HG02981 (cell line): ENCODE results near the gene GMIP.

Experiments used
- ATAC-seq: cut with Tn5 transposase; IDR thresholded peaks from one replicate; pipeline ENCODE4 v1.9.1; 2021; ENCODE audit warnings: mild to moderate bottlenecking, moderate library complexity; ENCODE audit not compliant: unreplicated experiment

GMIP gene

GRCh38 chr19:19661141-19661674 lies 17.8 kb upstream of the GMIP start:
- ATAC-seq = no peak

DNA sequence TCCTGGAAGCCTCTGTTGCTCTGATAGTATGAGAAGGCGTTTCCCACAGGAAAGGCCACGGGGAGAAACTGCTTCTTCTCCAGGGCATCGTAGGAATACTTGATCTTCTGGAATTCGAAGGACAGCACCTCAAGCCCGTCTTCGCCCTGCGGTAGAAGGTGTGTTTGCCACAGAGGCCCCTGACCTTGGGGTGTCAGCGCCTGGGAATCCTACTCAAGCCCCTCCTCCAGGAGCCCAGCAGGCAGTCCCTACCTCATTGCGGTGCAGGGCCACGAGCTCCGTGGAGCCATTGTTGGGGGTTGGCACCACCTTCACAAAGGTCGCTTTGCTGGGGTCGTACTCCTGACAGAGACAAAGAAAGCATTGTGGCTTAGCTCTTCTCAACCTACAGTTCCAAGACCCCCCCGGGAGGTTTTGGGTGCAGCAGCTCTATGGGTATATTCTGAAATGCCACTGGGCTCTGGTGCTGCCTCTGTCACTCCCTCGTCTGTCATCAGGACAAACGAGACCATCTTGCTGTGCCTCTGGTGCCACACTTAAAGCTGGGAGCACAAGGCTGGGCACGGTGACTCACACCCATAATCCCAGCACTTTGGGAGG lies 16.3 kb upstream of the GMIP start:
- ATAC-seq = no peak

- no peak for ATAC-seq
Measured at GRCh38 chr19:19657397-19657783, 13.9 kb upstream of the GMIP start.

DNA sequence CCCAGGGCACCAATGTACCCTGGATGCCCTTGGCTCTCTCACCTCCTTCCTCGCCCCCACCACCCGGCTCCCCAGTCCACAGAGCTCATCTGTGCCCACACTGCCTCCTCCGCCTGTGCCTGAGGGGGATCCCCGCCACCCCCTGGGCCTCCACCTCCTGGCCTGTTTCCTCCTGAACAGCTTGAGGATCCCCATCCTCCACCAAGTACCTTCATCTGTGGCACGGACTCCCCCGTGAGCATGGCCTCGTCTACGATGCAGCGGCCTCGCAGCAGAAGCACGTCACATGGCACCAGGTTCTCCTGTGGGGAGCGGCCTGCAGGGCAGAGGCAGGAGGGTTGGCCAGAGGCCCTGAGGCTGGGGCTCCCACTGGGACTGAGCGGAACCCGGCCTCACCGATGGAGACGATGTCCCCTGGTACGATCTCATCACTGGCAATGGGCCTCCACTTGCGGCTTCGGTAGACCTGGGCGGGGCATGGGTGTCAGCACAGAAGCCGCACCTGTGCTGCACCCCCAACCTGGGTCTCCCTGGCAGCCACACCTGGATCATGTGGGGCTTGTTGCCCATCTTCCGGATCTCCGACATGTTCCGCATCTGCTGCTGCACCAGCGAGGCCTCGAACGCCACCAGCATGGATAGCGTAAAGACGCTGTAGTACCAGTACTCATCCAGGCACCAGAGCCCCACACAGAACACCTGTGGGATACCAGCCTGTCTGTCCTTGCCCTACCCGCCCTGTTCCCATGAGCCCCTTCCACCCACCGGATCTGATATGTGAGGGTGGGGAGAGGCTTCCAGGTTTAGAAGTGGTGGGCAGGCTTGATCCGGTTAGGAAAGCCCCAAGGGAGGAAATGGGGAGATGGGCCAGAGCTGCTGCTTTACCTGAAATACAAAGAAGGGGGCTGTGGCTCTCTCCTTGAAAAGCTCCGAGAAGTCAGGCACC lies 13.3 kb upstream of the GMIP start:
- no peak for ATAC-seq

DNA sequence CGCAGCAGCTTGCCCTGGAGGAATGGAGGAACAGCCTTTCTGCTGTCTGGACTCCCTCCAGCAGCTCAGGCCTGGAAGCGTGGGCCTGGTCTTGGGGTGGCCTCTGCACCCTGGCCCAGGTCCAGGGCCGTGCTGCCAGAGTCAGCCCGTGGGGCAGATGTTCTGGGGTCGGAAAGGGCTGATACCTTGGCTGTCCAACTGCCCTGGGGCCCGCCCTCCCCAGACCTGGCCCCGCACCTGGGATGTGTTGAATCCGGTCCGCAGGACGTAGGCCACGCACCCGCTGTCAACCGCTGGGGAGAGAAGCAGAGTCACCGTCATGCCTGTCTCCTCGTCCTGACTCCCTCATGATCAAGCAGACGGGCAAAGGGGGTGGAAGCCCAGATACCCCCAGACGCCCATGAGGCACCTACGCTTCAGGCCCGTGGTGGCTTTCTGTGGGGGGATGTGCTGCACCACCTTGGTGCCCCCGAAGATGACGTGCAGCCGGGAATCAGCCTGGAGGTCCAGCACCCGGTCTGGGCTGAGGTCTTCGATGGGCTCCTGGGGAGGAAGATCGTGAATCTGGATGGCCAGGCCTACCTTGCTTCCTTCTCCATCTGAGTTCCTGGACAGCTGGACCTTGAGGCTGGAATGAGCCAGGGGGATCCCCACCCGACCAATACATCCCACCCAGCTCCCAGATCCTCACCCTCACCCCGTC lies 12.3 kb upstream of the GMIP start:
- ATAC-seq = no peak

DNA sequence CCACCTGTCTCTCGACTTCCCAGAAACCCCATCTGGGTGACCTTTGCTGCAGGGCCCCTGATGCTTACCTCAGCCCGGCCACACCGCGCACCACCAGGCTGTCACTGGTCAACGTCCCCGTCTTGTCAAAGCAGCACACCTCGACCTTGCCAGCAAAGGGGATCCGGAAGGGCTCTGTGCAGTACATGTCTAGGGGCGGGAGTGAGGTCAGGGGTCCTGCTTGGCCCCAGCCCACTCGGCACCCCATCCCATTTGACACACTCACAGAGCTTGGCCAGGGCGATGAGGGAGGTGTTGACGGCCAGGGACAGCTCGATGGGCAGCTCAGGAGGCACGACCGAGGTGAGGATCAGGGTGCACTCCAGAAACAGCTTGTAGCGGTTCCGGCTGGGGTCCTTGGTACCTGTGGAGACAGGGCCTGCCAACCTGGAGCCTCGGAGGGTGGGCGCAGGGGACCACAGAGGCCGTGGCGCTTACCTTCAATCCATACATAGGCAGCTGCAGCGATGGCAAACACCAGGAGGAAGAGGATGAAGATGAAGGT lies 11.7 kb upstream of the GMIP start:
- ATAC-seq = no peak

- no peak for ATAC-seq
Measured at GRCh38 chr19:19654441-19654840, 11.0 kb upstream of the GMIP start.

- ATAC-seq = no peak
Measured at GRCh38 chr19:19653597-19654147, 10.2 kb upstream of the GMIP start.

GRCh38 chr19:19652482-19653295 lies 9.2 kb upstream of the GMIP start:
- ATAC-seq = no peak

DNA sequence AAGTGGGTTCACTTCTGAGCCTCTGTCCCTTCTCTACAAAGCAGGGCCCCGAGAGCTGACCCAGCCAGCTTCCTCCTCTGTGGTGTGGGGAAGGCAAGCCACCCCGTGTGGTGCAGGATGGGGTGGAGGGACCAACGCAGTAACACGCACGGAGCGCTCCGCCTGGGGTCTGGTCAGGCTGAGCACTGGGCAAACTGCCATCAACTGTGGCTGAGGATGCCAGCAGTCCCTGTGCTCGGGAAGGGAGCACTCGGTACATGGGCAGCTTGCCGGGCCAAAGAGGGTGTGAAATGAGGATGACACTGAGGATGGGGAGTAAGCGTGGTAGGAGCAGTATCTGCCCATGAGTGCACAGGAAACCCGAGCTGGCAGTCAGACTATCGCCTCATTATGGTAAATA lies 7.6 kb upstream of the GMIP start:
- no peak for ATAC-seq

DNA sequence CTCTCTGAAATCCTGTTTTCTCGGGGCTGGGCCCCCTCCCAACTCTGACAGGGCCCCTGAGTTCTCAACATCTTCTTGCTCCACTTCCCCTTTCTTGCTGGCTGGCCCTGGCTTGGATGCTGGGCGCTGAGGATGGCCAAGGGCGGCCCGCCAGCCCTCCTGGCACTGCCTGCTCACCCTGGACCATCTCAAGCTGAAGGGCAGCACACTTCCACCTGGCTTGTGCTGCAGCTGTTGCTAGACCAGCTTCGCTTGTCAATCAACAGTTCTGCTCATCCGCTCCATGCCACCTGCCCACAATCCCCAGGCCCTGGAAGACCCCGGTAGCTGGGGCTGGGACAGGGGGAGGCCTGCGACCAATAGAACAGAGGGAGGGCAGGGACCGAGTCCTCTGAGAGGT lies 6.9 kb upstream of the GMIP start:
- ATAC-seq = no peak

DNA sequence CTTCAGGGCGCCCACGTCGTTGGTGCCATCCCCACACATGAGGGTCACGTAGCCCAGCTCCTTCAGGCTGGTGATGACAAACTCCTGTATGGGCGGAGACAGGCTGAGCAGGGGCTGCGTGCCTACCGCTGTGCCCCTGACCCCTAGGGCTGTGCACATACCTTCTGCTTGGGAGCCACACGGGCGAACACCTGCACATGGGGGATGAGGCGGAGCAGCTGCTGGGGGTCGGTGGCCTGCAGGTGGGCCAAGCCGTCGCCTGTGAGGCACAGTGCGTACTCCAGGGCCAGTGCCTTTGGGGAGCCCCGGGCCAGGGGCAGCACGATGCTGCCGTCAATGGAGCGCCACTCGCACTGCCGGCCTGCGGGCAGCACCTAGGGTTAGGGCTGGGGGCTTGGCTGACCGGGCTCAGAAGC lies 6.1 kb upstream of the GMIP start:
- ATAC-seq = no peak

DNA sequence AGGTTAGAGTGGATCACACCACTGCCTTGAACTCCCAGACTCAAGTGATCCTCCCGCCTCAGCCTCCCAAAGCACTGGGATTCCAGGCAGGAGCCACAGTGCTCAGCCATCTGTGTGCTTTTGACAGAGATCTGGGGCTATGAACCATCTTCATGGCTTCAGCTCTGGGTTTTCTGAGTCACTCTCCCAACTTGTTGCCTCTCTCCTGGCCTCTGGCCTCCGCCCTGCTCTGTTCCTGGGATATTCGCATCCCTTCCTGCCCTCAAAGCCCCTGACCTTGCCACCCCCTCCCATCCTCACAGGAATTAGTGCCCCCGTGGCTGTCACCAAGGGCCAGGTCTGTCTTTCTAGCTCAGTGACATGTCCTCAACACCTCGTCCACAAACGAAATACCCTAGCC lies 5.7 kb upstream of the GMIP start:
- no peak for ATAC-seq

DNA sequence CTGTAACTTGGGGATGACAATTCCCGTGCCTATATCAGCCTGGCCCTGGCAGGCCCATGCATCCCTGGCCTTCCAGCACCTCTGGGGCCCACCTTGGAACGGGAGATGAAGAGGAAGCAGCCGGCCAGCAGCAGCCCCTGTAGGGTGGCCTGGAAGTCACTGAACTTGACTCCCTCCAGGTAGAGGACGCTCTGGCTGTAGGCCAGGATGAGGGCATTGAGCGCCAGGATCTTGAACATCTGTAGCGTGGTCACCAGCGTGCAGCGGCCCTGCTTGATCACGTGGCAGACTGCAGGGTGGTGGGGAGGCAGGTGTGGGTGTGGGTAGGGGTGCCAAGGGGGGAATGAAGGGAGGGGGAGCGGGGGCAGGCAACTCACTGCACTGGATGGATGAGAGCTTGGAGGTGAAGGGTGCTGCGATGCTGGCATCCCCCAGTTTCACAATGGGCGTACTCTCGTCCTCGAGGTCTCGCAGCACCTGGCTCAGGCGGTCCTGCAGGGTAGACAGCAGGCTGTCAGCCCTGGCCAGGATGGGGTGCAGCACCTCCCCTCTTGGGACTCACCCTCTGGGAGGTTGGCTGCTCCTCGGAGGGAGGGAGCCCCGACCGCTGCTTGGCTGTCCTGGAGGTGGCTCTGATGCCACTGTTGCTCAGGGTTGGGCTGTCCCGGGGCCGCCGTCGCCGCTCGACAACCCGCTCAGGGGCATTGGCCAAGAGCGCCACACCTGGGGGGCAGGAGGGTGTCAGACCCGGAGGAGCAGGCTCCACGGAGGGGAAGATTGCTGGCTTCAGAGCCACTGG lies 3.8 kb upstream of the GMIP start:
- no peak for ATAC-seq

DNA sequence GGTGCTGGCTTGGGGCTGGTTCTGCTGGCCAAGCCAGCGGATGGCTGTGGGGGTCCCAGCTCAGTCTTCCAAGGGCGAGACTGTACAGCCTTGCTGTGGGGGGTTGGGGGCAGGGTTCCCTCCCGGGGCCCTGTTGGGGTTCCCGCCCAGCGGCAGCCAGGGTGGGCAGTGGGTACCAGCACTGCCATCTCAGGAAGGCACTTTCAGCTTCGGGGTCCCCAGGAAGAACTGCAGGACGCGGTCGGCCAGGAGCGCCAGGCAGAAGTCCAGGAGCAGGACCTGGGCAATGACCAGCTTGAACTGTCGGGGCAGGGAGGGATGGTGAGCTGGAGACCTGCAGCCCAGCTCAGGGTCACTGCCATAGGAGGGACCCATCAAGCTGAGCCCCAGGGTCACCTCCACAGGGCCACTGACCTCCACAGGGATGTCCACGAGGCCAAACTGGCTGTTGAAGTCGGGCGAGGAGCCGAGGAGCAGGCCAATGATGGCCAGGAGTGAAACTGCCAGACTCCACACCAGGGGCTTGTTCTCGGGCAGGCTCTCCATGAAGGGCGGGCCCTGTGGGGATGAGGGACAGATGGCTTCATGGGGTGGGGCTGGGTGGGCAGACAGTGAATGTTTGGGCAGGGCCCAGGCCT lies 1.9 kb upstream of the GMIP start:
- ATAC-seq = no peak

- ATAC-seq = no peak
Measured at GRCh38 chr19:19644054-19644388, 564 bp upstream of the GMIP start.

- no peak for ATAC-seq
Measured at GRCh38 chr19:19642506-19643157, 825 bp downstream of the GMIP start.

- no peak for ATAC-seq
Measured at GRCh38 chr19:19637523-19638251, 5.8 kb downstream of the GMIP start.
